BE2C (cell line): ENCODE measurements around the gene IFT88.

Experiments
- DNase-seq: peaks from one replicate; pipeline ENCODE4 v3.0.0-alpha.2; 2020
- H3K27me3 ChIP-seq: fragments of 250-450 bp; sonication (Bioruptor Pico); 2 replicates; pipeline ENCODE4 v1.5.1; 2020; ENCODE audit warnings: mild to moderate bottlenecking
- H3K36me3 ChIP-seq: fragments of 250-450 bp; sonication (Bioruptor Pico); 2 replicates; pipeline ENCODE4 v1.5.1; 2020; ENCODE audit warnings: mild to moderate bottlenecking
- H3K4me1 ChIP-seq: fragments of 250-450 bp; sonication (Bioruptor Pico); 2 replicates; pipeline ENCODE4 v1.5.1; 2020
- H3K4me3 ChIP-seq: 2 replicates; pipeline ENCODE4 v1.5.1; 2011; ENCODE audit warnings: low read depth, low read length
- H3K9me3 ChIP-seq: fragments of 250-450 bp; sonication (Bioruptor Pico); 2 replicates; pipeline ENCODE4 v1.5.1; 2020
- TF ChIP-seq, protein P1 (sequence below): IDR thresholded peaks from 2 replicates; pipeline ENCODE4 v1.5.1; 2012; ENCODE audit warnings: mild to moderate bottlenecking, low read depth, low read length

Gene IFT88

DNA sequence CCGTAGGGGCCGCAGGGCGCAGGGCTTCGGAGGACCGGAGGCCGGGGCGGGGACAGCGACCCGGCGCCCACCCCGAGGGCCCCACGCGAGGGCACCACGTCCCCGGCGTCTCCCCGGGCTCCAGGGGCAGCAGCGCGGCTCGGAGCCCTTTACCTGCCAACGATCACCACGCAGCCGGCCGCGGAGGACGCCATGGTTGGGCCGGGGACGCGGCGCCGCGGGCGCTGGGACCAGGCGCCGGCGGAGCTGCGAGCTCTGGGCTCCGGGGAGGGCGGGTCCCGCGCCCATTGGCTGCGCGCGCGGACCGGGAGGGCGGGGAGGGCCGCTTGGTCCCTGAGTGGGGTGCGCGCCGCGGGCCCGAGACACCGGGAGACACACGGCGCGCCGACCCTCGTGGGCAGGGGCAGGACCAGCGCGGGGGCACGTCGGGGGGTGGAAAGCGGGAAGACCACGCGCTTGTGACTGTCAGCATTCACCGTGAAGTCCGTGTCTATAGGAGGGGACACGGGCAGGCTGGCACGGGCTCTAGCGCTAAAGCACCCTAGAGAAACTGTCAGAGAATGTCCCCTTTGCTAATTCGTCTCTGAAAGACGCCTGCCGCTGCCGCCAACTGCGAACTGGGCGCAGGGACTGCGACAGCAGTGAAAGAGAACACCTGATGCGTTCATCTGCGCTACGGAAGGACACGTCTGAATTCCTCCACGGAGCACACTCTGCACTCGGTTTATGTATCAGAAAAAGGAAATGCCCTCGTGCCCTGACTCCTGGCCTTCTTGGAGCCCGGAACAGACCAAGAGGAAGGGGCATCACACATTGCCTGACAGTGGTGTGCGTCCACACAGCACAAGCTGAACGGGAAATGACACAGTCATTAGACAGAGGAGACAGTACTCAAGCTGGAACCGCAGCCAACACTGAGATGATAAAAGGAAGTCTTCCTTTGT lies 41.1 kb upstream of the IFT88 start, which contains the start of gene CRYL1:
Gene CRYL1, minus strand, starts transcription at position 257 of the 944 bp plus-strand sequence. Its CDS starts 63 bp downstream, at position 194.
- H3K36me3 ChIP-seq, result no peaks in the 10 kb centered on the region
- DNase-seq, result peak; percentile 74
- peak within 1 kb of the TSS; percentile 85 for H3K4me3 ChIP-seq
- H3K9me3 ChIP-seq, result no peaks in the 10 kb centered on the region
- no peaks in the 10 kb centered on the region; the same call in 1 of the 2 replicates for H3K27me3 ChIP-seq
- TF ChIP-seq, protein P1, sequence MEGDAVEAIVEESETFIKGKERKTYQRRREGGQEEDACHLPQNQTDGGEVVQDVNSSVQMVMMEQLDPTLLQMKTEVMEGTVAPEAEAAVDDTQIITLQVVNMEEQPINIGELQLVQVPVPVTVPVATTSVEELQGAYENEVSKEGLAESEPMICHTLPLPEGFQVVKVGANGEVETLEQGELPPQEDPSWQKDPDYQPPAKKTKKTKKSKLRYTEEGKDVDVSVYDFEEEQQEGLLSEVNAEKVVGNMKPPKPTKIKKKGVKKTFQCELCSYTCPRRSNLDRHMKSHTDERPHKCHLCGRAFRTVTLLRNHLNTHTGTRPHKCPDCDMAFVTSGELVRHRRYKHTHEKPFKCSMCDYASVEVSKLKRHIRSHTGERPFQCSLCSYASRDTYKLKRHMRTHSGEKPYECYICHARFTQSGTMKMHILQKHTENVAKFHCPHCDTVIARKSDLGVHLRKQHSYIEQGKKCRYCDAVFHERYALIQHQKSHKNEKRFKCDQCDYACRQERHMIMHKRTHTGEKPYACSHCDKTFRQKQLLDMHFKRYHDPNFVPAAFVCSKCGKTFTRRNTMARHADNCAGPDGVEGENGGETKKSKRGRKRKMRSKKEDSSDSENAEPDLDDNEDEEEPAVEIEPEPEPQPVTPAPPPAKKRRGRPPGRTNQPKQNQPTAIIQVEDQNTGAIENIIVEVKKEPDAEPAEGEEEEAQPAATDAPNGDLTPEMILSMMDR, result no peak
- no peaks in the 10 kb centered on the region for H3K4me1 ChIP-seq

DNA sequence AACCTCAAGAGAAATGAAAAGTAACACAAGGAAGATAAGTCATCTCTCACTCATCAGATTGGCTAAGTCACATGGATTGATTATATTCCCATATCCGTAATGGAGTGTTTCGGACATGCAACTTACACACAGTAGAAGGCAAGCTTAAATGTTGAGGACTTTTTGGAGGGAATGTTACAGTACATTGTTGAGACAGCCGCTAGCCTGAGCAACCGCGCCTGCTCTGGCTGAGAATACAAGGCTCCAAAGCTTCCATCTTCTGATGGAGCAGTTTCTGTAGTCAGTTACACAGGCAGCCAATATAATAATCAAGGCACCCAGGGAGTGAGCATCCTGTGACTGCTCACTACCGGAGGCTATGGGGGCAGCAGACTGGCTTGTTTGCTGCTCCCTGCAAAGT lies 40.3 kb upstream of the IFT88 start:
- H3K9me3 ChIP-seq, result no peaks in the 10 kb centered on the region
- peak overlapping the region; percentile 85 for H3K4me3 ChIP-seq
- no peaks in the 10 kb centered on the region for H3K36me3 ChIP-seq
- no peaks in the 10 kb centered on the region for H3K4me1 ChIP-seq
- TF ChIP-seq, protein P1, result no peak
- H3K27me3 ChIP-seq, result no peaks in the 10 kb centered on the region; the same call in 1 of the 2 replicates
- DNase-seq, result no peak

DNA sequence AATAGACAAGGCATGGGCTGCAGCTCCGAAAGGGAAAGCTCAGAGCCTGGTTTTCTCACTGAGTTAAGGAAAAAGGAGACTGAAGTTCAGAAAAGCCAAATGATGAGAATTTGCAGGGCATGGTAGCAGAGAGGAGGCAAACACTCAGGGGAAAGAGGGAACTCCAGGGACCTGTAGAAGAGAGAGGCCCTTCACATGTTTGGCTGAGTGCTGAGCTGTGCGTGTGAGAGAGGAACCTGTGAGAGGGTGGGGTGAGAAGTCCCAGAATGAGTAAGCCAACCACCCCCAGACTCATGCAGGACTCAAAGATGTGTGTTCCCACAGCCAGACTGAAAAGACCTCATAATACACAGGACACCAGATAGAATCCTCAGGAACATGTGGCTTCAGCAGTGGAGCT lies 38.5 kb upstream of the IFT88 start:
- Histone ChIP-seq H3K36me3 (no peaks in the 10 kb centered on the region), H3K9me3 (no peaks in the 10 kb centered on the region), H3K27me3 (no peaks in the 10 kb centered on the region; the same call in 1 of the 2 replicates), H3K4me1 (no peaks in the 10 kb centered on the region), H3K4me3 (no peak overlapping the region)
- TF ChIP-seq, protein P1, result no peak
- DNase-seq, result no peak

DNA sequence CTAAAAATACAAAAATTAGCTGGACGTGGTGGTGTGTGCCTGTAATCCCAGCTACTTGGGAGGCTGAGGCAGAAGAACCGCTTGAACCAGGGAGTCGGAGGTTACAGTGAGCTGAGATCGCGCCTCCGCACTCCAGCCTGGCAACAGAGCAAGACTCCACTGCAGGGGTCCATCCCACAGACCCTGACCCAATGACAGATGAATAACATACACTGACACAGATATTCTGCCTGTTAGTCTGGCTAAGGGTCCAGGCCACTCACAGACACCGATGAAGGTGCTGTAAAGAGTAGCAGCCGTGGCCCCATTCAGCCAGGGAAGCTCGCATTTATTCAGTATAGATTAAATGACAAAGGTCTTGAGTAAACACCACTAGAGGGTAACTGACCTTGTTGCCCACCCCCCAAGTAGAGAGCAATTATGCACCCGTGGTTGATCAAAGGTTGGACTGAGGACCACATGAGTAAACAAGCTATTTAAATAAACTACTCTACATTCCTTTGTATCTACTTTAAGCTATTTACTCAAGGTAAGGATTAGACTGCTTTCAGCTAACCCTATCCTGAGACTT lies 32.8 kb upstream of the IFT88 start:
- TF ChIP-seq, protein P1, result no peak
- H3K4me1 ChIP-seq, result no peaks in the 10 kb centered on the region
- no peaks in the 10 kb centered on the region for H3K36me3 ChIP-seq
- DNase-seq, result no peak
- H3K4me3 ChIP-seq, result no peak overlapping the region
- H3K9me3 ChIP-seq, result no peaks in the 10 kb centered on the region
- no peaks in the 10 kb centered on the region; the same call in 1 of the 2 replicates for H3K27me3 ChIP-seq

DNA sequence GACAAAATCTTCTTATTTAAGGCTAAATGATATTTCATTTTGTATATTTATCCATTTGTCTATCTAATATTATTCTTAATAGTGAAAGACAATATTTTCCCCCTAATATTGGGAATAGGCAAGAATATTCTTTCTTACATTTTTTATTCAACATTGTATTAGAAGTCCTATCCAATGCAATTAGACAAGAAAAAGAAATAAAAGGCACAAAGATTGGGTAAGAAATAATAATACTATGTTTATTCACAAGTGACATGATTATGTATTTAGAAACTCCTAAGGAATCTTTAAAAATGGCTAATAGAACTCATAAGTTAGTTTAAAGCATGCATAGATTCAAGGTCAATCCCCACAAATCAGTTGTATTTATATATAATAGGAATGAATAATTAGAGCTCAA lies 30.0 kb upstream of the IFT88 start:
- Histone ChIP-seq H3K9me3 (no peaks in the 10 kb centered on the region), H3K27me3 (no peaks in the 10 kb centered on the region), H3K4me1 (no peaks in the 10 kb centered on the region), H3K36me3 (no peaks in the 10 kb centered on the region), H3K4me3 (no peak overlapping the region)
- no peak for DNase-seq
- TF ChIP-seq, protein P1, result no peak
